Mammary epithelial cell (primary cell): ENCODE data around the gene TCERG1L.

Experiments
- EZH2 ChIP-seq: IDR thresholded peaks from 2 replicates; pipeline ENCODE4 v1.6.1; 2012; ENCODE audit warnings: low read length, inconsistent platforms, borderline replicate concordance
- TF ChIP-seq, protein P1 (sequence below), 2 donors: IDR thresholded peaks in 1 of 2; conservative IDR thresholded peaks in 1 of 2; 2 replicates each; pipeline ENCODE4 v1.5.1; 2011 to 2012; ENCODE audit warnings: inconsistent platforms in 2 of 2, low read length in 2 of 2, mild to moderate bottlenecking in 2 of 2, control low read depth in 1 of 2, low read depth in 1 of 2; ENCODE audit not compliant: insufficient read depth in 1 of 2; ENCODE audit errors: extremely low read depth in 1 of 2

DNA sequence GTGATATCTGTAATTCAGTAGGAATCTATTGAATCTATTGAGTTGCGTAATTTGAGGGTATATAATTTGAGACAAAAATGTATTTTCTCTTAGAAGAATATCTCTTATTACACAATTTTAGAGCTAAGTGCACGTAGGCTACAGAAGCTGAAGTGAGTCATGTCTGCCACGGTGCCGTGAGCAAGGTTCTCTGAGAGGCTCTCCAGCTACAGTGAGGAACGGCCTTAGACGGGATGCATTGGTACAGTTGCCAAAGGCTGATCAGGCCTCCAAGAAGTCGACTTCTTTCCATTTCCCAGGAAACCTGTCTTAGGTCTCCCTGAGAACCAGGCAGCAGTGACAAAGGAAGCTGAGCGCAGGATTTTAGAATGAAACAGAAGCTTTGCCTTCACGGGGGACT lies 28.6 kb downstream of the TCERG1L start:
- TF ChIP-seq EZH2 = no peak
- TF ChIP-seq, protein P1, sequence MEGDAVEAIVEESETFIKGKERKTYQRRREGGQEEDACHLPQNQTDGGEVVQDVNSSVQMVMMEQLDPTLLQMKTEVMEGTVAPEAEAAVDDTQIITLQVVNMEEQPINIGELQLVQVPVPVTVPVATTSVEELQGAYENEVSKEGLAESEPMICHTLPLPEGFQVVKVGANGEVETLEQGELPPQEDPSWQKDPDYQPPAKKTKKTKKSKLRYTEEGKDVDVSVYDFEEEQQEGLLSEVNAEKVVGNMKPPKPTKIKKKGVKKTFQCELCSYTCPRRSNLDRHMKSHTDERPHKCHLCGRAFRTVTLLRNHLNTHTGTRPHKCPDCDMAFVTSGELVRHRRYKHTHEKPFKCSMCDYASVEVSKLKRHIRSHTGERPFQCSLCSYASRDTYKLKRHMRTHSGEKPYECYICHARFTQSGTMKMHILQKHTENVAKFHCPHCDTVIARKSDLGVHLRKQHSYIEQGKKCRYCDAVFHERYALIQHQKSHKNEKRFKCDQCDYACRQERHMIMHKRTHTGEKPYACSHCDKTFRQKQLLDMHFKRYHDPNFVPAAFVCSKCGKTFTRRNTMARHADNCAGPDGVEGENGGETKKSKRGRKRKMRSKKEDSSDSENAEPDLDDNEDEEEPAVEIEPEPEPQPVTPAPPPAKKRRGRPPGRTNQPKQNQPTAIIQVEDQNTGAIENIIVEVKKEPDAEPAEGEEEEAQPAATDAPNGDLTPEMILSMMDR (conservative IDR thresholded peaks at IDR 0.05 in 1 of 2, IDR thresholded peaks at IDR 0.05 in 1 of 2; ENCODE audit: extremely low read depth in 1 of 2, insufficient read depth in 1 of 2, low read depth in 1 of 2, low read length in 2 of 2) = no peak
